ENCODE data around the gene CCHCR1. TPM values are rescaled to one million over a fixed set of nuclear protein-coding genes. Genes with fewer than 3 reads are reported as not detected.

Gene CCHCR1
- total and polyA plus RNA-seq, 4 donors, result 3.1 to 9.9 (median 6.2) TPM

DNA sequence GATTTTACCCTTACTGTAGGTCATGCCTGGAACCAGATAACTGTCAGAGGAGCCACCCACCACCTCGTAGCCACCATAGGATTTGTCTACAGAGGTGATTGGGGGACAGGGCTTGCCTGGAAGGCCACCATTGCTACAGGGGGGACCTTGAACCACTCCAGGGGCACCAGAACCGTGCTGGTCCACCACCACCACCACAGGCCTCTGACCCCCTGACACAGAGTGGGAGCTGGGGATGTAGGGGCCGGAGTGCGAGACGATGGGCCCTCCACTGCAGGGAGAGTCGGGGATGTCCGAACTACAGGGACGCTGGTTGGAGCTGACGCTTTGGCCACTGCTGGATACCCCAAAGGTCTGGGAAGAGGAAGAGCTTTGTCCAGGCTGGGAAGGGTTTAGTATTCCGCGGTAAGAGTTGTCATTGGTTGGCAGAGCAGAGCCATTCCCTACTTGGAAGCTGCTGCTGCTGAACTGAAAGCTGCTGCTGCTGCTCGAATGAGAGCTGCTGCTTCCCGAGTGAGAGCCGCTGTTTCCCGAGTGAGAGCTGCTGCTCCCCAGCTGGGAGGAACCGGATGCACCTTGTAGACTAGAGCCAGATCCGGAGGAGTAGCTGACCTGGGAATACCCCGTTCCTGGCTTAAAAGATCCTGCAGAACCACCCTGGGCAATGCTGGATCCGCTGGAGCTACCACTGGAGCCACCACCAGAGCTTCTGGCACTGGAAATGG lies 40.8 kb downstream of the CCHCR1 start:
- Histone ChIP-seq H3K9ac (ENCODE audit: low read depth in 1 of 2, low read length in 2 of 2) (no peak overlapping the region), H3K27me3 (ENCODE audit: control insufficient read depth in 4 of 4, insufficient read depth in 4 of 4, low read length in 3 of 4) (no peaks in the 10 kb centered on the region), H3K4me3 (ENCODE audit: low read depth in 1 of 3, low read length in 3 of 3) (no peak overlapping the region), H3K4me1 (ENCODE audit: control insufficient read depth in 4 of 4, insufficient read depth in 4 of 4, low read length in 3 of 4) (no peaks in the 10 kb centered on the region), H3K36me3 (ENCODE audit: control insufficient read depth in 4 of 4, insufficient read depth in 3 of 4, low read depth in 1 of 4, low read length in 3 of 4) (no peaks in the 10 kb centered on the region), H3K9me3 (ENCODE audit: control insufficient read depth in 4 of 4, low read length in 3 of 4) (no peaks in the 10 kb centered on the region), H3K27ac (ENCODE audit: low read depth in 1 of 2, low read length in 2 of 2) (no peak overlapping the region)
- DNase-seq (ENCODE audit: low spot score), result no peak
- TF ChIP-seq FOXA1 (IDR thresholded peaks at IDR 0.05) (no peak), NR2F2 (IDR thresholded peaks at IDR 0.05) (no peak), SP1 (IDR thresholded peaks at IDR 0.05) (no peak), JUND (IDR thresholded peaks at IDR 0.05) (no peak), EGR1 (IDR thresholded peaks at IDR 0.05; ENCODE audit: low read depth in 2 of 2) (no peak), YY1 (IDR thresholded peaks at IDR 0.05) (no peak), GABPA (IDR thresholded peaks at IDR 0.05 in 1 of 2, conservative IDR thresholded peaks at IDR 0.05 in 1 of 2) (no peak), HNF4G (IDR thresholded peaks at IDR 0.05) (no peak), RXRA (IDR thresholded peaks at IDR 0.05) (no peak), FOXA2 (IDR thresholded peaks at IDR 0.05) (no peak), TAF1 (conservative IDR thresholded peaks at IDR 0.05) (no peak), HNF4A (conservative IDR thresholded peaks at IDR 0.05) (no peak)
- TF ChIP-seq, protein P1, sequence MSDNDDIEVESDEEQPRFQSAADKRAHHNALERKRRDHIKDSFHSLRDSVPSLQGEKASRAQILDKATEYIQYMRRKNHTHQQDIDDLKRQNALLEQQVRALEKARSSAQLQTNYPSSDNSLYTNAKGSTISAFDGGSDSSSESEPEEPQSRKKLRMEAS (IDR thresholded peaks at IDR 0.05), result no peak
- TF ChIP-seq, protein P2, sequence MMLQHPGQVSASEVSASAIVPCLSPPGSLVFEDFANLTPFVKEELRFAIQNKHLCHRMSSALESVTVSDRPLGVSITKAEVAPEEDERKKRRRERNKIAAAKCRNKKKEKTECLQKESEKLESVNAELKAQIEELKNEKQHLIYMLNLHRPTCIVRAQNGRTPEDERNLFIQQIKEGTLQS (IDR thresholded peaks at IDR 0.05), result no peak
- TF ChIP-seq, protein P3, sequence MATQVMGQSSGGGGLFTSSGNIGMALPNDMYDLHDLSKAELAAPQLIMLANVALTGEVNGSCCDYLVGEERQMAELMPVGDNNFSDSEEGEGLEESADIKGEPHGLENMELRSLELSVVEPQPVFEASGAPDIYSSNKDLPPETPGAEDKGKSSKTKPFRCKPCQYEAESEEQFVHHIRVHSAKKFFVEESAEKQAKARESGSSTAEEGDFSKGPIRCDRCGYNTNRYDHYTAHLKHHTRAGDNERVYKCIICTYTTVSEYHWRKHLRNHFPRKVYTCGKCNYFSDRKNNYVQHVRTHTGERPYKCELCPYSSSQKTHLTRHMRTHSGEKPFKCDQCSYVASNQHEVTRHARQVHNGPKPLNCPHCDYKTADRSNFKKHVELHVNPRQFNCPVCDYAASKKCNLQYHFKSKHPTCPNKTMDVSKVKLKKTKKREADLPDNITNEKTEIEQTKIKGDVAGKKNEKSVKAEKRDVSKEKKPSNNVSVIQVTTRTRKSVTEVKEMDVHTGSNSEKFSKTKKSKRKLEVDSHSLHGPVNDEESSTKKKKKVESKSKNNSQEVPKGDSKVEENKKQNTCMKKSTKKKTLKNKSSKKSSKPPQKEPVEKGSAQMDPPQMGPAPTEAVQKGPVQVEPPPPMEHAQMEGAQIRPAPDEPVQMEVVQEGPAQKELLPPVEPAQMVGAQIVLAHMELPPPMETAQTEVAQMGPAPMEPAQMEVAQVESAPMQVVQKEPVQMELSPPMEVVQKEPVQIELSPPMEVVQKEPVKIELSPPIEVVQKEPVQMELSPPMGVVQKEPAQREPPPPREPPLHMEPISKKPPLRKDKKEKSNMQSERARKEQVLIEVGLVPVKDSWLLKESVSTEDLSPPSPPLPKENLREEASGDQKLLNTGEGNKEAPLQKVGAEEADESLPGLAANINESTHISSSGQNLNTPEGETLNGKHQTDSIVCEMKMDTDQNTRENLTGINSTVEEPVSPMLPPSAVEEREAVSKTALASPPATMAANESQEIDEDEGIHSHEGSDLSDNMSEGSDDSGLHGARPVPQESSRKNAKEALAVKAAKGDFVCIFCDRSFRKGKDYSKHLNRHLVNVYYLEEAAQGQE (IDR thresholded peaks at IDR 0.05), result no peak
- TF ChIP-seq, protein P4, sequence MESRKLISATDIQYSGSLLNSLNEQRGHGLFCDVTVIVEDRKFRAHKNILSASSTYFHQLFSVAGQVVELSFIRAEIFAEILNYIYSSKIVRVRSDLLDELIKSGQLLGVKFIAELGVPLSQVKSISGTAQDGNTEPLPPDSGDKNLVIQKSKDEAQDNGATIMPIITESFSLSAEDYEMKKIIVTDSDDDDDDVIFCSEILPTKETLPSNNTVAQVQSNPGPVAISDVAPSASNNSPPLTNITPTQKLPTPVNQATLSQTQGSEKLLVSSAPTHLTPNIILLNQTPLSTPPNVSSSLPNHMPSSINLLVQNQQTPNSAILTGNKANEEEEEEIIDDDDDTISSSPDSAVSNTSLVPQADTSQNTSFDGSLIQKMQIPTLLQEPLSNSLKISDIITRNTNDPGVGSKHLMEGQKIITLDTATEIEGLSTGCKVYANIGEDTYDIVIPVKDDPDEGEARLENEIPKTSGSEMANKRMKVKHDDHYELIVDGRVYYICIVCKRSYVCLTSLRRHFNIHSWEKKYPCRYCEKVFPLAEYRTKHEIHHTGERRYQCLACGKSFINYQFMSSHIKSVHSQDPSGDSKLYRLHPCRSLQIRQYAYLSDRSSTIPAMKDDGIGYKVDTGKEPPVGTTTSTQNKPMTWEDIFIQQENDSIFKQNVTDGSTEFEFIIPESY (IDR thresholded peaks at IDR 0.05), result no peak
- TF ChIP-seq, protein P5, sequence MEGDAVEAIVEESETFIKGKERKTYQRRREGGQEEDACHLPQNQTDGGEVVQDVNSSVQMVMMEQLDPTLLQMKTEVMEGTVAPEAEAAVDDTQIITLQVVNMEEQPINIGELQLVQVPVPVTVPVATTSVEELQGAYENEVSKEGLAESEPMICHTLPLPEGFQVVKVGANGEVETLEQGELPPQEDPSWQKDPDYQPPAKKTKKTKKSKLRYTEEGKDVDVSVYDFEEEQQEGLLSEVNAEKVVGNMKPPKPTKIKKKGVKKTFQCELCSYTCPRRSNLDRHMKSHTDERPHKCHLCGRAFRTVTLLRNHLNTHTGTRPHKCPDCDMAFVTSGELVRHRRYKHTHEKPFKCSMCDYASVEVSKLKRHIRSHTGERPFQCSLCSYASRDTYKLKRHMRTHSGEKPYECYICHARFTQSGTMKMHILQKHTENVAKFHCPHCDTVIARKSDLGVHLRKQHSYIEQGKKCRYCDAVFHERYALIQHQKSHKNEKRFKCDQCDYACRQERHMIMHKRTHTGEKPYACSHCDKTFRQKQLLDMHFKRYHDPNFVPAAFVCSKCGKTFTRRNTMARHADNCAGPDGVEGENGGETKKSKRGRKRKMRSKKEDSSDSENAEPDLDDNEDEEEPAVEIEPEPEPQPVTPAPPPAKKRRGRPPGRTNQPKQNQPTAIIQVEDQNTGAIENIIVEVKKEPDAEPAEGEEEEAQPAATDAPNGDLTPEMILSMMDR (IDR thresholded peaks at IDR 0.05; ENCODE audit: low read depth, low read length, missing input control), result no peak
- WGBS, result 74% methylated on average over 19 of the region's 19 CpGs
